HG02943 (cell line): ENCODE data around the gene RHBDL3.
"Not testable (repeated sequence)": the region's sequence is repeated elsewhere in the genome, so short reads cannot be mapped to it uniquely, and the experiment has no call there.

Experiments
- ATAC-seq: cut with Tn5 transposase; IDR thresholded peaks from one replicate; pipeline ENCODE4 v1.9.1; 2021; ENCODE audit warnings: mild to moderate bottlenecking, low read depth, moderate library complexity; ENCODE audit not compliant: unreplicated experiment

RHBDL3 gene

DNA sequence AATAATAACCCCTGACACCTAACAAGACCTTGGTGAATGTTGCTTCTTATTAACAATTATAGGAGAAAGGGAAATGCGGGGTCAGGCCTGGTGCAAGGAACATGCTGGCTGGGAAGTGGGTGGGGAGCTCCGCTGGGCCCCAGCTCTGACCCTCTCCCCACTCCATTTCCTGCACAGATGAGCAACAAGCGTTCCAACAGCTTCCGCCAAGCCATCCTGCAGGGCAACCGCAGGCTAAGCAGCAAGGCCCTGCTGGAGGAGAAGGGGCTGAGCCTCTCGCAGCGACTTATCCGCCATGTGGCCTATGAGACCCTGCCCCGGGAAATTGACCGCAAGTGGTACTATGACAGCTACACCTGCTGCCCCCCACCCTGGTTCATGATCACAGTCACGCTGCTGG lies 23.0 kb downstream of the RHBDL3 start:
- no peak for ATAC-seq

DNA sequence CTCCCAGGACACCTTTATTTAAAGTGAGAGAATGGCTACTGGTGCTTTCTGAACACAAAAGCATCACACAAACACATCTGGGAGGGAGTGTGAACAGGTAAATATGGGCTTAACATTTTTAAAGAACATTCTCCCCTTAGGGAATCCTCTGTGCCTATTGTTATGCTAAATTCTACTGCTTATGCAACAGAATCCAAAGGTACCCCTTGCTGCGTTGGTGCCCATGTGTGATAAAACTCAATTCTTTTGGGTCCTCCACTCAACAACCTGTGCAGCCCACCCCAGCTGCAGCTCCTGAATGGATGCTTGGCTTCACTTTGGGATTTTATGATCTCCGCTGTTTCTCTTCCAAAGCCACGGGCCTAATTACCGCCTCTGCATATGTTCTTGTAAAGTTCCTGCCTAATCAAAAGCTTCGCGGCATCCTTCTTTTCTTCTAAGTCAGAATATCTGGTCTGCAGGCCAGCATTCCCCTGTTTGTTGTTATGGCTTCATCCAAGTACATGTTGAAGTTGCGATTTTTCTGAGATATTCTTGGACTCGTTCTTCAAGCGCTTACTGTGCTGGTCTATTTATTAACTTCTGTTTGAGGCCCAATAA lies 23.9 kb downstream of the RHBDL3 start:
- ATAC-seq: no peak

DNA sequence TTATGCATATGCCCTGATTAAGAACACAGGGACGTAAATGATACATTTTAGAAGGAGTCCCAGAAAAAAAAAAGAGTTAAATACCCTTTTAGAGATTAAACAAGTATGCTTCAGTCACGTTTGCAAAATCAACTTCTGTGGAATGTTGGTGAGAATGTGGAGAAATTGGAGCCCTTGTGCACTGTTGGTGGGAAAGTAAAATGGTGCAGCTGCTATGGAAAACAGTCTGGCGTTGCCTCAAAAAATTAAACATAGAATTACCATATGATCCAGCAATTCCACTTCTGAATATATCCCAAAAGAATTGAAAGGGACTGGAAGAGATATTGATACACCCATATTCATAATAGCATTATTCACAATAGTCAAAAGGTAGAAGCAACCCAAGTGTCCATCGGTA lies 26.5 kb downstream of the RHBDL3 start:
- no peak for ATAC-seq

DNA sequence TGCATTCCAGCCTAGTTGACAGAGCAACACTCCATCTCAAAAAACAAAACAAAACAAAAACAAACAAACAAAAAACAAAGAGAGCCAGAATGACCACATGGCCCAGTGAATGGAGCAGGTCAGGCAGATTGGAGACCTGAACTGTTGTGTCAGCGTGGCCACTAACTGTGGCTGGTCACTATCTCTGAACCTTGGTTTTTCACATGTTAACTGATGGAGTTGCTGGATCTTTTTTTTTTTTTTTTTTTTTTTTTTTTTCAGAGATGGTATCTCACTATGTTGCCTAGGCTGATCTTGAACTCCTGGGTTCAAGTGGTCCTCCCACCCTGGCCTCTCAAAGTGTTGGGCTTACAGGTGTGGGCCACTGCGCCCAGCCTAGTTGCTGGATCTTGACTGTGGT lies 31.8 kb downstream of the RHBDL3 start:
- no peak for ATAC-seq

DNA sequence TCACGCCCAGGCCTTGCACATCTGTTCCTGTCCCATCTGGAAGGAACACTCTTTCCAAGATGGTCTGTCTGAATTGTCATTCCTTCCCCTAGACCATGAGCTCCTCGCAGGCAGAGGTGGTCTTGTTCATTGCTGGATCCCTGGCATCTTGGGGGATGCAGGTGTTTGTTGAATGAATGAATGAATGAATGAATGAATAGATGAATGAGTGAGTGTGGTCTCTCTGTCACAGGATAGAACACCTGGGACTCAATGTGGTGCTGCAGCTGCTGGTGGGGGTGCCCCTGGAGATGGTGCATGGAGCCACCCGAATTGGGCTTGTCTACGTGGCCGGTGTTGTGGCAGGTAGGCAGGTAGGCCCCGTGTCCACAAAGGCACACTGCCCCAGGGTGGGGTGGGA lies 32.2 kb downstream of the RHBDL3 start:
- ATAC-seq: no peak

DNA sequence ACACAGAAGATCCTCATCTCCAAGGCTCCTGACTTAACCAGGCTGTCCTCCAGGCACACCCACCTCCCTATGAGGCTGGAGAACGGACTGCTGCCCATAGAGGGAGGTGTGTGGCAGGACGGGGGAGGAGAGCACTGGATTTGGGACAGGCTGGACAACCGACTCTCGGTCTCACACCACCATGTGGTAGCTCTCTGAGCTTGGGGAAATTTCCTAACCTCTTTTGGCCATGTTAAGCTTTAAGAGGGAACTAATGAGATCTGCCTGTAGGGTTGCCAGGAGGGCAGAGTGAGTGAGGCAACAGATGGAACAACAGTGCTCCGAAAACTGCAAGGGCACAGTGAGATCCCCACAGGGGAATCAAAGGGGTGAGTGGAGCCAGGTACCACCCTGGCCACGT lies 32.7 kb downstream of the RHBDL3 start:
- ATAC-seq: no peak

DNA sequence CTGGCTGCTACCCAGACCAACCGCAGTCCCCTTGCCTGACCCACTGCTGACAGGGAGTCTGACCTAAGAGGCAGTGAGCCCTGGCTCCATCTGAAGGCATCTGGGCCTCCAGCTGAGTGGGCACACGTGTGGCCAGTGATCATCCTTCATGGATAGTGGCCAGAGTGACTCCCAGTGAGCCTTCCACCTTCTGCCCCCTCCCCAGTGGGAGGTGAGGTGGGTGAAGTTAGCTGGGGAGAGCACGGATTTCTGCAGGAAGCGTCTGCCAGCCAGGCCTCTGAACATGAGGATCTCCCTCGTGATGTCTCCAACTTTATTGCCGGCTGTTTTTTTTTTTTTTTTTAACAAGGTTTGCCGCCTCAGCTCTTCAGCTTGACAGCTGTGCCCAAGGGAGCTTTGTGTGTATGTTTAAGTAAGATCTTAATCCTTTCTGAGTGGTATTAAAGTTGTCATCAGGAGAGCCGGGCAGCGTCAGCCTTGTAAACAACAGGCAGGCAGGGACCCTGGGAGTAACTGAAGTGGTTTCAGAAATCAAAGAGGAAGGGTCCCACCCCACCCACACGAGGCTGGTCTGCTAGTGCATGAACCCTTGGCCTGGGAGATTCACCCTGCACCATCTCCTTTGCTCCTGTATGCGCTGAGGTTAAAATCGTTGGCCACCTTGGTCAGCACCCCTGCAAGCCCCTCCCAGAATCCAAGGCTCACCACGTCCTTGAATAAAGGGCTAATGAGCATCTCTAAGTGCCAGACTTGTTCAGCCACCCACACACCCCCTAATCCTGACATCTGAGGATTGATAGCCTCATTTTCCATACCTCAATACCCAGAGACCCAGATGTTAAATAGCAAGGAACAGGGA lies 33.3 kb downstream of the RHBDL3 start:
- ATAC-seq: no peak

DNA sequence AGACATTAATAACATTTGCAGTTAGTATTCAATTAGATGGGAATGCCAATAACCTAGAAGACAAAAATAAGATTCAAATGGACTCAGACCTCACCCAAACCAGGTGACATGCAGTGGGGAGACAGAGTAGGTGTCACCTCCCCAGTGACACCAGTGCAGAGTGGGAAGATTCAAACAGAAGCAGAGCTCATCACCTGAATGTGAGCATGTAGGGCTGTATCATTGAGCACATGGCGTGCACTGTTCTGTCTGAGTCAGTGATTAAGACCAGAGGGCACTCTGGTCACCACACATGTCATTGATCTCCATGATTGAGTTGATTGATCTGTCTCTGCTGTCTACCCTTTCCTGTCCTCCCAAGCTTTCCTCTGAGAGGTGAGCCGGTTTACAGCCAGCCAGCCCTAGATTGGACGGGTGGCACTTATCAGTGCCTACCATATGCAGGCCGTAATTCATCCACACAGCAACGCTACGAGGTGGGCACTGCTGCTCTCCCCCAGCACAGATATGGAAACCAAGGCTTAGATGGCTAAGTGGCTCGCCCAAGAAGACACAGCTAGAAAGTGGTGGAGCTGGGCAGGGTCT lies 34.0 kb downstream of the RHBDL3 start:
- no peak for ATAC-seq

DNA sequence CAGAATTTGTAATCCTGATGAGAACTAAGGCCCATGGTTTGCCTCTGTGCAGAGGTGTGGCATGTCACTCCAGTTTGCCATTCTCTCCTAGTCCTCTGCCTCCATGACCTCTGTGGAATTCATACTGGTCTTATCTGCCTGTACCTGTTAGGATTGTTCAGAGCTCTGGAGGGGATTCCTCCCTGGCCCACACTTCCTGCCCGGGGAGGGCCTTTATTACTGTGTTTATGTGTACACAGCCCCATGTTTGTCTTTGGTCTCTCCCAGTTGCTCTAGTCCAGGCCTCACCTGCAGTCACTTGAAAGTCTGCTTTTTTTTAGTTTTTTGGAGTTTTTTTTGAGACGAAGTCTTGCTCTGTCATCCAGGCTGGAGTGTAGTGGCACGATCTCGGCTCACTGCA lies 36.4 kb downstream of the RHBDL3 start:
- no peak for ATAC-seq

DNA sequence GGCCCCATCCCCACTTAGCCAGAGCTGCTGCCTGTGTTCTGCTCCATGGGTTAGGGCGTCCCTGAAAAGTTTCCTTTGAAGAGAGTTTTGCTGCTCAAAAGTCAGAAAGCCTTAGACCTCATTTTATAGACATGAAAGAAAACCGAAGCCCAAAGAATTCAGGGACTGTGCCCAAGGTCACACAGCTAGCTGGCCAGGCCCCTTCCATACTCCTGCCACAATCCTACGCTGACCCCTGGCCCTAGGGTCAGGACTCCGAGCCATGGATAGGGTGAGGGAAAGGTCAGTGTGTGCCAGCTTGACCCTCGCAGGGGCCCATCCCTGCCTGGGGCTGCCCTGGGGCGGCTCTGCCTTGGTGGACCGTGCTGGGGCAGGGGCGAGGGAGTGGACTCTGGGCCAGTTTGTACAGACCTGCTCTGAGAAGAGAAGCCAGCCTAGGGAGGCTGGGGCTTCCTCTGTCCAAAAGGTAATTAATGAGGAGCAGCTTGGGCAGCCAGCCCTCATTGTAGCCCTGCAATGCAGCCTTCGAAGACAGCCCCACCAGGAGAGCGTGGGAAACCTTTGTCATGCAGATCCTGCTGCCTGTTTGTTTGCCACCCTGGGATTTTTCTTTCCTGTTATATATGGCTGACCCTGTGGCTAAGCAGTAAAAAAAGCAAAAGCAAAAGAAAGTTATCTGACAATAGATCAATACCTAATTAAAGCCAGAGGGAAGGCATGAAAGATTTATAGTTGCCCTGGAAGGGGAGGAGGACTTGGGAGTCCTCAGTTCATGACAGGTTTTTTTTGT lies 37.4 kb downstream of the RHBDL3 start:
- no peak for ATAC-seq

DNA sequence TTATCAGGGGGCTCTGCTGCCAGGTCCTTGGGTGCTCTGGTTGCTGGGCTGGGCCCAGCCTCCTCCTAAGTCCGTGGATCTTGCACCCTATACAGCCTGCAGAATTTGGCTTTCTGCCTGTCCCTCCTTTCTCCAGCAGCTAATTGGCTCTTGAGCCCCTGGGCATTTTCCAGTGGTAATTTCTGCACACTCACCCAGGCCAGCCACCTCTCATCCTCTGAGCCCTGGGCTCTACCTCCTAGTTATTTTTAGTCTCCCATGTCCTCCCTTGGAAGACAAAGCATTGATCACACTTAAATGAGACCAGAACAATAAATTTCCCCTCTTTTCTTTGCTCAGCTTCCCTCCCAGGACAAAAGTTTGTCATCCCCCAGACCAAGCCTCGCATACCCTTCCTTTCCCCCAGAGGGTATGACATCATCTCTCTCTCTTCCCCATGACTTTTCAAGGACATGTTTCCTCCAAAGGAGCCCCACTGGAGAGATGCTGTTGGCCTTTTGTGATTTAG lies 38.2 kb downstream of the RHBDL3 start:
- ATAC-seq: no peak

DNA sequence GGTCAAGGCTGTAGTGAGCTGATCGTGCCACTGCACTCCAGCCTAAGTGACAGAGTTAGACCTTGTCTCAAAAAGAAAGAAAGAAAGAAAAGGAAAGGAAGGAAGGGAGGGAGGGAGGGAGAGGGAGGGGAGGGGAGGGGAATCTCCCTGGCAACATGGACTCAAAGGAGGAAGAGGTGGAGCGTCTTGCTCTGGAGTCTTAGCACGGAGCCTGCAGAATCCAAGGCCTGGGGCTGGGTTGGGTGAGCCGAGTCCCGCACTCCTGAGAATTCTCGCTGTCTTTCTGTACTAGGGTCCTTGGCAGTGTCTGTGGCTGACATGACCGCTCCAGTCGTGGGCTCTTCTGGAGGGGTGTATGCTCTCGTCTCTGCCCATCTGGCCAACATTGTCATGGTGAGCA lies 39.4 kb downstream of the RHBDL3 start:
- no peak for ATAC-seq

DNA sequence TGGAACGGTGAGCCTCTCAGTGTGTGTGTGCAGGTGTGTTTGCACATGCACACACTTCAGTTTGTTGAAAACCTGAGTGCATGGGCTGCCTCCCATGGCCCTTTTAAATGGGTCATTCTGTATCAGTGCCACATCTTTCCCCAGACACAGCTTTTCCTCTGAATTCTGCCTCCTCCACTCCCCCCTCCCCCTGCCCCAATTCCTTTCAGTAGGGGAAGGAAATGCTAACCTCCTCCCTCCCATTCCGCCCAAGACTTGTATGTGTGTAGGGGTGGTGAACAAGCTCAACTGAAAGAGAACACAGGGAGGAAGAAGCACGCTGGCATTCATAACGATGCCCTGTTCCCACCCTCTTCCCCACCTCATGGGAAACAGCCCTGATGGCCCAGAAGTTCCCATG lies 42.0 kb downstream of the RHBDL3 start:
- no peak for ATAC-seq

DNA sequence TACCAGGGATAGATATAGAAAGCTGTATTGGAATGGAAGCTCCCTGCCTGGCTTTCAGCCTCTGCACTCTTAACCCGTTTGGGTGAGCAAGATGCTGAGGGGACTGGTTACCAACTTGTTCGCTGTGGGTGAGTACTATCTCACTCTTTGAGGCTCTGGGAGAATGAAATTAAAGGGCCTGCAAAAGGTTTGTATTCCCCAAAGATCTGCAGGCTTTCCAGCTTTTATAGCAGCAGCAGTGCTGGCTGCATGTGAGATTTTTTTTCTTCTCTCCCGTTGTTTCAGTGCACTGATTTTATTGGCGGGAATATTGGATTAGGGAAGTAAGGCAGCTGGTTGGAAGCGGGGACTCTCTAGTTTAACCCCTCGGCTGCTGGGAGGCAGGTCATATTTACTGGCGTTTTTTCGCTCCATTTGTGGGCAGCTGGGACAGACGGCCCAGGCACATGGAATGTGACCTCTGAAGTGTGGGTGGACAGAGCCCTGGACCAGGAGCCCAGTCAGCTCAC lies 45.5 kb downstream of the RHBDL3 start:
- no peak for ATAC-seq

DNA sequence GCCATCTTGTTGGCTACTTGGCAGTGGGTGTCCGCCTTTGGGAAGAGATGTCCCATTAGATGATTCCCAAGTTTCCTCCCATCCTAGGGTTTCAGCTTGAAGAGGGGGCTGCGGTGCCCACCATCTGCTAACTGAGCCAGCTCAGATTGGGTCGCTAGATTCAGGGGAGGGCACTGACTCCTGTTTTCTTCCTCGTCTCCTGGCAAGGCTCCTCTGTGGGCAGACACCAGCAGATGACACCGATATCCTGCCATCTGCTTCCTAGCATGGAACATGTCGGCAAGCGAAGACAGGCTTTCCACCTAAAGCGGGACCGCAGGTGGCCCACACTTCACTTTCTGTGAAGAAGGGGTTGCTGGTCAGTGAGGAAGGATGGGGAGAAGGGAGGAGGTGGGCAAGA lies 49.0 kb downstream of the RHBDL3 start:
- ATAC-seq: no peak

DNA sequence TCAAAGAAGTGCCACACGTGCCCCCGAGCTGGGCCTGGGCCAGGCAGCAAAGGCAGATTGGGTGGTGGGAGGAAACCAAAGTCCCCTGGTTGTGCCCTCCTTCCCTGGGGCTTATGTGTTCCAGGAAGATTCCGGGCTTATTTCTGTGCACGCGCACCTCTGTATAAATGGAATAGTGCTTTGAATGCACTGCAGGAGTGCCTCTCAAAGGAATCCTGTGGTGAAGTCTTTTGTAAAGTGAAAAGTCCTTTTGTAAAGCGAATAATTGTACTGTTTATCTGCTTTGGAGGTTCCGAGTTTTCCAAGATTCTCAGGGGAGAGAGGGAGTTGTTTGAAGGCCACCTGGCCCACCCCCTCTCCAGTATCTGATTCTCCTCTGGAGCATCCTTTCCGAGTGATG lies 49.5 kb downstream of the RHBDL3 start:
- ATAC-seq: no peak

DNA sequence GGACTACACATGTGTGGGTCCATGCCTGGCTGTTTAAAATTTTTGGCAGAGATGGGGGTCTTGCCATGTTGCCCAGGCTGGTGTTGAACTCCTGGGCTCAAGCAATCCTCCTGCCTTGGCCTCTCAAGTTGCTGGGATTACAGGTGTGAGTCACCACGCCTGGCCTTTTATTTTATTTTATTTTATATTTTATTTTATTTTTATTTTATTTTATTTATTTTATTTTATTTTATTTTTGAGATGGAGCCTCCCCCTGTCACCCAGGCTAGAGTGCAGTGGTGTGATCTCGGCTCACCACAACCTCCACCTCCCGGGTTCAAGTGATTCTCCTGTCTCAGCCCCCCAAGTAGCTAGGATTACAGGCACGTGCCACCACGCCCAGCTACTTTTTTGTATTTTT lies 51.0 kb downstream of the RHBDL3 start:
- ATAC-seq: not testable (repeated sequence)

DNA sequence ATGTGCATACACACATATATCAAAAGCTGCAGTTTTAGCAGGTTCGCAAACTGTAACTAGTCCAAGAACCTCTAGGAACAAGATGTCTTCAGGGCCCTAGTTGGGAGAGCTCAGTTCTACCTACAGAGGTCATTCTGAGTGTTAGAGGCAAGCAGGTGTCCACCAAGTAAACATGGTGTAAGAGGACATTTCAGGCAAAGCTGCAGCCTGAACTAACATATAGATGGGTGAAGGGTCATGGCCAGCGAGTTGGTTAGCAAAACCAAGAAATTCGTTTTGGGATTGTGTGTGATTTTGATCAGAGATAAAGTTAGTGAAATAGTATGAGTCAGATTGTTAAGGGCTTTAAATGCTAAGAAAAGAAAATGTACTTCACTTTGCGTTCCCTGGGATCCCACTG lies 51.7 kb downstream of the RHBDL3 start:
- no peak for ATAC-seq

DNA sequence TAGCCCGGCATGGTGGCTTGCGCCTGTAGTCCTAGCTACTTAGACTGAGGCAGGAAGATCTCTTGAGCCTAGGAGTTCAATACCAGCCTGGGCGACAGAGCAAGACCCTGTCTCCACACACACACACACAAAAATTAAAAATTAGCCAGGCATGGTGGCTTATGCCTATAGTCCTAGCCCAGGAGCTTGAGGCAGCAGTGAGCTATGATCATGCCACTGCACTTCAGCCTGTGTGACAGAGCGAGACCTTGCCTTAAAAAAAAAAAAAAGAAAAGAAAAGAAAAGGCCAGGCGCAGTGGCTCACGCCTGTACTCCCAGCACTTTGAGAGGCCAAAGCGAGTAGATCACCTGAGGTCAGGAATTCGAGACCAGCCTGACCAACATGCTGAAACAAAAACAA lies 52.4 kb downstream of the RHBDL3 start:
- no peak for ATAC-seq

DNA sequence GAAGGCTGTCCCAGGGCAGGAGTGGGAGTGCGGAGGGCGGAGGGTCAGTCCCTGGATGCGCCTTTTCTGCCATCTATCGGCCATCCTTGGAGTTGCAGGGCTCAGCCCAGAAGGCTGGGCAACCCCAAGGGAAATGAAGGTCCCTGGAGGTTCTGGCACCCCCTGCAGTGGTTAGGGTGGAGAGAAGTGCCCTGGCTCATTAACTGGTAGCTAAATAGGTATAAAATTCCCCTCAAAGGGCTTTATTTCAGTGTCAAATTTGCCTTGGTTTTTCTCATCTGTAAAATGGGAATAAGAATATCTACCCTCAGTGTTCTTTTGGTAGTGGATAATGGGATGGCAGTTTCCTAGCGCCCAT lies 53.9 kb downstream of the RHBDL3 start:
- peak; percentile 59 for ATAC-seq

DNA sequence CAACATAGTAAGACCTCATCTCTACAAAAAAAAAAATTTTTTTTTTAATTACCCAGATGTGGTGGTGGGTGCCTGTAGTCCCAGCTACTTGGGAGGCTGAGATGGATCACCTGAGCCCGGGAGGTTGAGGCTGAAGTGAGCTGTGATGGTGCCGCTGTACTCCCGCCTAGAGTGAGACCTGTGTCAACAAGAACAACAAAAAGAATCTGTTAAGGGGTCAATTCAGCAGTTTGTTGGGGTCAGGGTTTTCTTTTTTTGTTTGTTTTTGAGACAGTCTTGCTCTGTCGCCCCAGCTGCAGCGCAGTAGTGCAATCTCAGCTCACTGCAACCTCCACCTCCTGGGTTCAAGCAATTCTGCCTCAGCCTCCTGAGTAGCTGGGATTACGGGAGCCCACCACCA lies 54.4 kb downstream of the RHBDL3 start:
- ATAC-seq: not testable (repeated sequence)
